Activated CD8-positive, alpha-beta memory T cell treated with anti-CD3 and anti-CD28 coated beads for 24 hours (primary cell): ENCODE data around the gene MAP4K2.

ENCODE experiments used
- DNase-seq: peaks from one replicate; pipeline ENCODE4 v3.0.0-alpha.2; 2020

The MAP4K2 gene

GRCh38 chr11:64766881-64767280, 36.1 kb downstream of the MAP4K2 start:
- DNase-seq: no peak

- DNase-seq: no peak
Observed at GRCh38 chr11:64765851-64766665, 37.0 kb downstream of the MAP4K2 start.

GRCh38 chr11:64765291-64765850, 37.6 kb downstream of the MAP4K2 start:
- DNase-seq: no peak

GRCh38 chr11:64764753-64765152, 38.3 kb downstream of the MAP4K2 start:
- no peak for DNase-seq

- peak; percentile 77 for DNase-seq
Observed at GRCh38 chr11:64764040-64764611, 38.9 kb downstream of the MAP4K2 start.

GRCh38 chr11:64763526-64764039, 39.4 kb downstream of the MAP4K2 start:
- no peak for DNase-seq

- DNase-seq: no peak
Observed at GRCh38 chr11:64762674-64763525, 40.1 kb downstream of the MAP4K2 start.

- DNase-seq: no peak
Observed at GRCh38 chr11:64762277-64762673, 40.7 kb downstream of the MAP4K2 start.

- DNase-seq: no peak
Observed at GRCh38 chr11:64760759-64761420, 42.1 kb downstream of the MAP4K2 start.

GRCh38 chr11:64759722-64760719, 43.0 kb downstream of the MAP4K2 start, which contains the start of gene PYGM:
TSS of gene PYGM (minus strand) at chr11:64759974. CDS start at chr11:64759898, 76 bp downstream.
- no peak for DNase-seq

- no peak for DNase-seq
Observed at GRCh38 chr11:64759131-64759721, 43.8 kb downstream of the MAP4K2 start.

GRCh38 chr11:64758330-64759079, 44.5 kb downstream of the MAP4K2 start:
- DNase-seq: no peak

- DNase-seq: no peak
Observed at GRCh38 chr11:64757549-64758329, 45.3 kb downstream of the MAP4K2 start.

GRCh38 chr11:64755681-64756361, 47.2 kb downstream of the MAP4K2 start:
- no peak for DNase-seq

- no peak for DNase-seq
Observed at GRCh38 chr11:64754919-64755662, 47.9 kb downstream of the MAP4K2 start.

GRCh38 chr11:64754124-64754918, 48.7 kb downstream of the MAP4K2 start:
- no peak for DNase-seq
